ENCODE results near the gene CLDN14. TPM values are rescaled to one million over a fixed set of nuclear protein-coding genes. Genes with fewer than 3 reads are reported as not detected.

CLDN14 gene
- total and polyA plus RNA-seq, 8 donors = 0.48 TPM; not detected in 7

DNA sequence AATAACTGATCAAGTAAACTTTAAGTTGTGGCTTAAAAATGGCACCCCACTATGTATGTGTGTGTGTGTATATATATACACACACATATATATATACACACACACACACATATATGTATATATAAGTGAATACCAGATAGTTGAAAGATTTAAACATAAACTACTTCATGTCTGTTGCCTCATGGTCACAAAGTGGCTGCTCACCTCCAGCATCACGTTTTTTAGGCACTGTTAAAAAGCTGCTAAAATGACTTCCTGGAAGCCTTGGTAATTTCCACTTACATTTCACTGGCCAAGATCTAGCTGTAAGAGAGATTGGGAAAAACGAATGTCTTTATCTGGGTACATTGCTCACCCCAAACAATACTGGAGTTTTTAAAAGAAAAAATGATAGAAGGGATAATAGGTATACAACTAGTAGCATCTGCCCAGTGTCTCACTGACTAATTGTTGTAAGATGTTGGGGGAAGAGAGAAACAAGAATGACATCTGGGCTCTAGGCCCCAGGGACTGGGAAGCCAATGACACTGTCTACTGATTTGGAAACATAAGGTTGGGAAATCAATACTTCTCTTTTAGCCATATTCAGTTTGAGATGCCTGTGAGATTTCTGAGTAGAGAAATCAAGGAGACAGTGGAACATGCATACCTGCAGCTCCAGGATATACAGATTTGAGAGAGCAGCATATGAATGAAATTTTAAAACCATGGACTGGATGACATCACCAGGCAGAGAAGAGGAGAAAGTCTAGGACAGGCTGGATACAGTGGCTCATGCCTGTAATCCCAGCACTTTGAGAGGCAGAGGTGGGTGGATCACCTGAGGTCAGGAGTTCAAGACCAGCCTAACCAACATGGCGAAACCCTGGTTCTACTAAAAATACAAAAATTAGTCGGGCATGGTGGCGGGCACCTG, 42.8 kb downstream of the CLDN14 start:
- Histone ChIP-seq H3K27ac (no peak overlapping the region), H3K36me3 (no peaks in the 10 kb centered on the region), H3K4me3 (no peak overlapping the region), H3K27me3 (no peaks in the 10 kb centered on the region), H3K9me3 (no peaks in the 10 kb centered on the region), H3K4me1 (peaks cover 0 to 7% (median 5%) of the 10 kb centered on the region in 4 donors)
- intact Hi-C loops (cut with DNase I; ENCODE audit: low total_unique reads) = no loop called here
- no peak for DNase-seq
- TF ChIP-seq POLR2AphosphoS5 (IDR thresholded peaks at IDR 0.05) (no peak), EP300 (IDR thresholded peaks at IDR 0.05) (no peak), CTCF (IDR thresholded peaks at IDR 0.05) (no peak), POLR2A (IDR thresholded peaks at IDR 0.05) (no peak)
- WGBS, 5 donors = 59 to 85% (median 64%) methylated on average over 5 of the region's 5 CpGs

GRCh38 chr21:36434144-36434543, 45.8 kb downstream of the CLDN14 start:
- Histone ChIP-seq H3K27ac (peak overlapping the region in 1 of 5 donors; percentile 14), H3K27me3 (no peaks in the 10 kb centered on the region), H3K36me3 (no peaks in the 10 kb centered on the region), H3K4me1 (peaks cover 18 to 33% (median 22%) of the 10 kb centered on the region in 4 donors), H3K4me3 (no peak overlapping the region), H3K9me3 (no peaks in the 10 kb centered on the region)
- no peak for TF ChIP-seq POLR2AphosphoS5 (IDR thresholded peaks at IDR 0.05)
- no peak for TF ChIP-seq CTCF (IDR thresholded peaks at IDR 0.05)
- TF ChIP-seq POLR2A (IDR thresholded peaks at IDR 0.05) = no peak
- no peak for TF ChIP-seq EP300 (IDR thresholded peaks at IDR 0.05)
- intact Hi-C loops (cut with DNase I; ENCODE audit: low total_unique reads) = no loop called here
- no peak for DNase-seq
- 77 to 89% (median 86%) methylated on average over 6 of the region's 6 CpGs for WGBS, 5 donors

GRCh38 chr21:36433059-36433709, 46.7 kb downstream of the CLDN14 start:
- WGBS, 5 donors = 79 to 87% (median 84%) methylated on average over 7 of the region's 7 CpGs
- intact Hi-C loops (cut with DNase I; ENCODE audit: low total_unique reads) = no loop called here
- Histone ChIP-seq H3K9me3 (no peaks in the 10 kb centered on the region), H3K27ac (no peak overlapping the region), H3K27me3 (no peaks in the 10 kb centered on the region), H3K4me1 (peaks cover 18 to 39% (median 22%) of the 10 kb centered on the region in 4 donors), H3K36me3 (no peaks in the 10 kb centered on the region), H3K4me3 (no peak overlapping the region)
- TF ChIP-seq EP300 (IDR thresholded peaks at IDR 0.05) (no peak), POLR2AphosphoS5 (IDR thresholded peaks at IDR 0.05) (no peak)
- no peak for DNase-seq

GRCh38 chr21:36431252-36431651, 48.7 kb downstream of the CLDN14 start:
- TF ChIP-seq POLR2AphosphoS5 (IDR thresholded peaks at IDR 0.05) (no peak), POLR2A (IDR thresholded peaks at IDR 0.05) (no peak), EP300 (IDR thresholded peaks at IDR 0.05) (no peak), CTCF (IDR thresholded peaks at IDR 0.05) (no peak)
- Histone ChIP-seq H3K9me3 (no peaks in the 10 kb centered on the region), H3K4me1 (peaks cover 13 to 32% (median 19%) of the 10 kb centered on the region in 4 donors), H3K27ac (peak overlapping the region in 3 of 5 donors; percentile 52 to 80 (median 75)), H3K27me3 (no peaks in the 10 kb centered on the region), H3K4me3 (no peak overlapping the region), H3K36me3 (no peaks in the 10 kb centered on the region)
- no peak for DNase-seq
- intact Hi-C loops (cut with DNase I; ENCODE audit: low total_unique reads) = no loop called here
- WGBS, 5 donors = 65 to 87% (median 82%) methylated on average over 4 of the region's 4 CpGs

Data from stomach (tissue), 9 donors.